ENCODE results near the gene PALM.
"Not testable (repeated sequence)": the region's sequence is repeated elsewhere in the genome, so short reads cannot be mapped to it uniquely, and the experiment has no call there.

Gene PALM

DNA sequence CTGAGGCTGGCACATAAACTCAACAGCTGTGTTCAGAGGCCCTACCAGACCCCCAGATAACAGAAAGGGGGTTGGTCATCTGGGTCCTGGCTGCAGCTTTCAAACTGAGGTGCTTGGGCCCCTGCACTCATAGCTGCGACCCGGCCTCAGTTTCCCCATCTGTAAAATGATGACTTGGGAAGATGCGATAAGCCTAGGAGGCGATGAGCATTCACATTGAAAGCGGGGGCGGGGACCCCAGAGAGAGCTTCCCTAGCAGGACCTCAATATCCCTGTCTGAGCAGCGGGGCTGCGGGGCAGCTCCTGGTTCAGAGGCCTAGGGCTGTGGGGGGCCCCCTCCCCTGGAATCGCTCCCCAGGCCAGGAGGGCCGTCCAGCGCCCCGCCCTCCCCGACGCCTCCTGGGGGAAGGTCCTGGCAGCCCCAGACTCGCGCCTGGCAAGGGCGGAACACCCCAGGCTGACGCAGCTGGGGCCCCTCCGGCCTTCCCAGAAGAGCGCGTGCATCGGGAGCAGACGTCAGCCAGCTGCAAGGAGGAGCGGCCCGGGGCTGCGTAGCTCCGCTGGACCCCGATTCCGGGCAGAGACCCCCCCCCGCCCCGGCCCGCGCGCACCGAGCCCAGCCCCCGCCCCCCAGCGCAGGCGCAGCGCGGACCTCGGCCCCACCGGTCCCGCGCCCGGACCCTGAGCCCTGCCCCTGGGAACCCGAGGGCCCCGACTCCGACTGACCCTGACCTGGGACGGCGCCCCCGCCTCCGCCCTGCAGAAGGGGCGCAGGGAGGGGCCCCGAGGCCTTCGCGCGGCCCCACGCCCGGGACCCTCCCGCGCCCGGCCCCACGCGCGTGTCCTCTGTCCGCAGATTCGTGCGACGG lies 29.1 kb upstream of the PALM start:
- no peak for FAIRE-seq

DNA sequence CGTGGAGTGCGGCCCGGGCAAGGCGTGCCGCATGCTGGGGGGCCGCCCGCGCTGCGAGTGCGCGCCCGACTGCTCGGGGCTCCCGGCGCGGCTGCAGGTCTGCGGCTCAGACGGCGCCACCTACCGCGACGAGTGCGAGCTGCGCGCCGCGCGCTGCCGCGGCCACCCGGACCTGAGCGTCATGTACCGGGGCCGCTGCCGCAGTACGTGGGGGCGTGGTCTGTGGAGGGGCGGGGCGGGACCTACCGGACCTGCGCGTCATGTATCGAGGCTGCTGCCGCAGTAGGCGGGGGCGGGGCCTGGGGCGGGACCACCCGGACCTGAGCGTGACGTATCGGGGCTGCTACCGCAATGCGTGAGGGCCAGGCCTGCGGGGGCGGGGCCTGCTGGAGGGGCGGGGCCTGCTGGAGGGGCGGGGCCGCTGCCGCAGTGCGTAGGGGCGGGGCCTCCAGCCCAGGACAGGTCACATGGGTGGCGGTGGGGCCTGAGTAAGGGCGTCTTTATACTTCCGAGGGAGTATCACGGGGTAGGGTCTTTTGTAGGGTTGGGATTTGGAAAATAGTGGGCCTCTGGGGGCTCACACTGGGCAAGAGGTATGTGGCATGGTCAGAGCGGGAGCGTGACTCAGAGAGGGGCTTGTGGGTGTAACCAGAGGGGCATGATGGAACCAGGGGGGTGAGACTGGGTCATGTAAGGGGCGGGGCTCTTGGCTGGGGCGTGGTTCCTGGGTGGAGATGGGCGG lies 28.3 kb upstream of the PALM start:
- FAIRE-seq: no peak

DNA sequence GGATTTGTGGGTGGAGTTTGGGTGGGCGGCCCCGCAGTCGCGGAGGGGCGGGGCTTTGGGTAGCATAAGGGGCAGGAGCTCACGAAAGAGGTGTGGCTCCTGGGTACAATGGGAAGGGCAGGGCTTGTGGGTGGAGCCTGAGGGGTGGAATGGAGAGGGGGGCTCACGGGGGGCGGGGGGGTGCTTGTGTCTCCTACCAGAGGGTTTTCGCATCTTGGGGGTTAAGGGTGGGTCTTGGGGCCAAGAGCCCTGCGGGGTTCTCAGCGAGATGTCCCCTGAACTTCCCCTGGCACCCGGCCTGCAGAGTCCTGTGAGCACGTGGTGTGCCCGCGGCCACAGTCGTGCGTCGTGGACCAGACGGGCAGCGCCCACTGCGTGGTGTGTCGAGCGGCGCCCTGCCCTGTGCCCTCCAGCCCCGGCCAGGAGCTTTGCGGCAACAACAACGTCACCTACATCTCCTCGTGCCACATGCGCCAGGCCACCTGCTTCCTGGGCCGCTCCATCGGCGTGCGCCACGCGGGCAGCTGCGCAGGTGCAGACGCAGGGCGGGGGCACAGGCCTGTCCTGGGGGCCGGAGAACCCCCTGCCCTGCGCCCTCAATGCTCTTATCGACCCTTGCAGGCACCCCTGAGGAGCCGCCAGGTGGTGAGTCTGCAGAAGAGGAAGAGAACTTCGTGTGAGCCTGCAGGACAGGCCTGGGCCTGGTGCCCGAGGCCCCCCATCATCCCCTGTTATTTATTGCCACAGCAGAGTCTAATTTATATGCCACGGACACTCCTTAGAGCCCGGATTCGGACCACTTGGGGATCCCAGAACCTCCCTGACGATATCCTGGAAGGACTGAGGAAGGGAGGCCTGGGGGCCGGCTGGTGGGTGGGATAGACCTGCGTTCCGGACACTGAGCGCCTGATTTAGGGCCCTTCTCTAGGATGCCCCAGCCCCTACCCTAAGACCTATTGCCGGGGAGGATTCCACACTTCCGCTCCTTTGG lies 27.4 kb upstream of the PALM start:
- FAIRE-seq: no peak

DNA sequence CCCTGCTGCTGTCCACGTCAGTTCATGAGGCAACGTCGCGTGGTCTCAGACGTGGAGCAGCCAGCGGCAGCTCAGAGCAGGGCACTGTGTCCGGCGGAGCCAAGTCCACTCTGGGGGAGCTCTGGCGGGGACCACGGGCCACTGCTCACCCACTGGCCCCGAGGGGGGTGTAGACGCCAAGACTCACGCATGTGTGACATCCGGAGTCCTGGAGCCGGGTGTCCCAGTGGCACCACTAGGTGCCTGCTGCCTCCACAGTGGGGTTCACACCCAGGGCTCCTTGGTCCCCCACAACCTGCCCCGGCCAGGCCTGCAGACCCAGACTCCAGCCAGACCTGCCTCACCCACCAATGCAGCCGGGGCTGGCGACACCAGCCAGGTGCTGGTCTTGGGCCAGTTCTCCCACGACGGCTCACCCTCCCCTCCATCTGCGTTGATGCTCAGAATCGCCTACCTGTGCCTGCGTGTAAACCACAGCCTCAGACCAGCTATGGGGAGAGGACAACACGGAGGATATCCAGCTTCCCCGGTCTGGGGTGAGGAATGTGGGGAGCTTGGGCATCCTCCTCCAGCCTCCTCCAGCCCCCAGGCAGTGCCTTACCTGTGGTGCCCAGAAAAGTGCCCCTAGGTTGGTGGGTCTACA lies 25.9 kb upstream of the PALM start:
- FAIRE-seq: no peak

DNA sequence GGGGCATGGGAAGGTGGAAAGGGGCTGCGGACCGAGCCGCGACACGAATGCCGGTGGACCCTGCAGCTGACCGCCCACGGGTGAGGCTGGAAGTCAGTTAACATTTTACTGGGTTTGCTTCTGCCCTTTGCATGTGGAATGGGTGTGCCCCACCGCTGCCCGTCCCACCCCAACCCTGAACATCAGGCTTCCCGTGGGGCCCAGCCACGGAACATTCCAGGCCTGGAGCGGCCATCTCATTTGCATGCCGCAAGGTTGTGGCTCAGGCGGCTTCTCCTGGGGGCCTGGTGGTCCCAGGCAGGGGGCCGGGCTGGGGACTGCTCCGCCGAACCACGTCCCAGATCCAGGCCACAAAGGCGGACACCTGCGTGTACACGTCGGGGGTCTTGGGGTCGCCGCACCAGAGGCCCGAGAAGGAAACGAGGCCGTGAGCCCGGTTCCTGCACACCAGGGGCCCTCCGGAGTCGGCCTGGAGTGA lies 23.2 kb upstream of the PALM start:
- FAIRE-seq: no peak

DNA sequence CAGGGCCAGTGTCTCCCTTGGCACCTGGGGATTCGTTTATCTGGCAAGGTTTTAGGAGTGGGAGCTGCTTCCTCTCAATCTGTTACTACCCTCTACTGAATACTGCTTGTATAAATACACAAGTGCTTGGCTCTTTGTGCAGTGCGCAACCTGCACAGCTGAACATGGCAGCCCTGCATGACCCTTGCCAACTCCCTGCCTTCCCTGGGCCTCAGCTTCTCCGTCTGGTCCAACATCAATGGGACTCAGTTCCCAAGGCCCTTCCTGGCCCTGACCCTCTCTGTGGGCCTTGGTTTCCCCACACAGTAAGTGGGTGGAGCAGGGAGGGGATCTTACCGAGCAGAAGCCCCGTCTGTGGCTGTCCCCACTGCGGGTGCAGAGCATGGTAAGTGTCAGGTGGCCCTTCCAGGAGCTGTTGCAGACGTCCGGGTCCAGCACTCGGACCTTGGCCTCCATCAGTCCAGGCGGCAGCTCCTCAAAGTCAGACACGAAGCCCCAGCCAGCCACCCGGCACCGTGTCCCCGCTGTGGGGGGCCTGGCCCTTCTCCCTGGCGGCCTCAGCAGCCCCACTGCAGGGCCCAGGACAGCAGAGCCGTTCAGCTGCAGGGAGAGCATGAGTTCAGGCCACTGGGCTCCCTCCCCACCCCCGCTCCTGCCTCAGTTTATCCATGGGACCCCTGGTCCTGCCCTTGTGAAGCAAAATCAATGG lies 22.0 kb upstream of the PALM start:
- FAIRE-seq: no peak

DNA sequence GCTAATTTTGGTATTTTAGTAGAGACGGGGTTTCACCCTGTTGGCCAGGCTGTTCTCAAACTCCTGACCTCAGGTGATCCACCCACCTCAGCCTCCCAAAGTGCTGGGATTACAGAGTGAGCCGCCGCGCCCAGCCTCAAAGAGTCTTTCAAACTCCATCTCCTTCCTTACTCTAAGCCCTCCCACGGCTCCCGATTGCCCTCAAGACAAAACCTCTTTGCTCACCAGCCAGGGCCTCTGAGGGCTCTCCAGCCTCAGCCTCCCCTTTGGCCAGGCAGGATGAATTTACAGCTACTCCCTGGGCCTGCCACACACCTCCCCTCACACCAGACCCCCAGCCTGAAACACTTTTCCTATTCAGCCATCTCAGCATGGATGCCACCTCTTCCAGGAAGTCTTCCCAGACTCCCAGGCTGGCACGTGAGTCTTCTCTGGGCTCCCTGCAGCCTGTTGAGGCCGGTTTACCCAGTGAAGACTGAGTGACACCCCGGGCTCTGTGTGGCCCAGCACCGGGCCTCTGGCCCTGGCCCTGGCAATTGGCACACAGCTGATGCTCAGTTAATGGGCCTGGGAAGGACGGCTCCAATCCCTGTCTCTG lies 21.1 kb upstream of the PALM start:
- no peak for FAIRE-seq

DNA sequence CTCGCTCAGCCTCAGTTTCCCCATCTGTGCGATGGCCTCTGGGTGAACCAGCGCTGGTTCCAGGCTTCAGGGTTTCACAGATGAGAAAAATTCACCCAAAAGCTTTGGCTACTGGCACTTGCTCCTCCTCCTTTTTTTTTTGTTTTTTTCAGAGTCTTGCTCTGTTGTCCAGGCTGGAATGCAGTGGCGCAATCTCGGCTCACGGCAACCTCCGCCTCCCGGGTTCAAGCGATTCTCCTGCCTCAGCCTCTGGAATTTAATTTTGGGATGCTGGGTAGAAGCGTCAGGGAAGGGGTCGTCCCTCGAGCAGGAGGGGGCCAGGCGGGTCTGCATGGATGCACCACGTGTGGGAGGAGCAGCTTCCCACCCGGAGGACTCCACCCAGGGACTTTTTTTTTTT lies 20.5 kb upstream of the PALM start:
- FAIRE-seq: no peak

DNA sequence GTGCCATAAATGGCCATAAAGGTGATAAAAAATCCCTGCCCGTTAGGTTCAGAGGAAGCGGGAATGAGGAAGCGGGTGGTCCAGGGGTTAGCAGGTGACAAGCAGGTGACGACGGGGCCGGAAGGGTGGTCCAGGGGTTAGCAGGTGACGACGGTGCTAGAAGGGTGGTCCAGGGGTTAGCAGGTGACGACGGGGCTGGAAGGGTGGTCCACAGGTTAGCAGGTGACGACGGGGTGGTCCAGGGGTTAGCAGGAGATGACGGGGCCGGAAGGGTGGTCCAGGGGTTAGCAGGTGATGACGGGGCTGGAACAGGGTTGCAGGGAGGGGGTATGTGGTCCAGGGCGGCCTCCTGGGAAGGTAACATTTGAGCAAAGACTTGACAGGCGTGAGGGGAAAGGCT lies 19.7 kb upstream of the PALM start:
- no peak for FAIRE-seq

DNA sequence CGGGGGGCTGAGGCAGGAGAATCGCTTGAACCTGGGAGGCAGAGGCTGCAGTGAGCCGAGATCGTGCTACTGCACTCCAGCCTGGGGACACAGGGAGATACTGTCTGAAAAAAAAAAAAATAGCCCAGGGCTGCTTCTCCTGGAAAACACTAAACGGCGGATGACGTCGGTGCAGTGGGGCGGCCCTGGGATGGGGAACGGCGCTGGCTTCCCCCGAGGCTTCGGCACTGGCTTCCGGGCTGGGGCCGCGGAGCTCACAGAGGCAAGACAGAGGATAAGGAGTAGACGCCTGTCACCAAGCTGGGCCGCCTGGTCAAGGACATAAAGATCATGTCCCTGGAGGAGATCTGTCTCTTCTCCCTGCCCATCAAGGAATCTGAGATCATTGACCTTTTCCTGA lies 18.5 kb upstream of the PALM start:
- FAIRE-seq: no peak

DNA sequence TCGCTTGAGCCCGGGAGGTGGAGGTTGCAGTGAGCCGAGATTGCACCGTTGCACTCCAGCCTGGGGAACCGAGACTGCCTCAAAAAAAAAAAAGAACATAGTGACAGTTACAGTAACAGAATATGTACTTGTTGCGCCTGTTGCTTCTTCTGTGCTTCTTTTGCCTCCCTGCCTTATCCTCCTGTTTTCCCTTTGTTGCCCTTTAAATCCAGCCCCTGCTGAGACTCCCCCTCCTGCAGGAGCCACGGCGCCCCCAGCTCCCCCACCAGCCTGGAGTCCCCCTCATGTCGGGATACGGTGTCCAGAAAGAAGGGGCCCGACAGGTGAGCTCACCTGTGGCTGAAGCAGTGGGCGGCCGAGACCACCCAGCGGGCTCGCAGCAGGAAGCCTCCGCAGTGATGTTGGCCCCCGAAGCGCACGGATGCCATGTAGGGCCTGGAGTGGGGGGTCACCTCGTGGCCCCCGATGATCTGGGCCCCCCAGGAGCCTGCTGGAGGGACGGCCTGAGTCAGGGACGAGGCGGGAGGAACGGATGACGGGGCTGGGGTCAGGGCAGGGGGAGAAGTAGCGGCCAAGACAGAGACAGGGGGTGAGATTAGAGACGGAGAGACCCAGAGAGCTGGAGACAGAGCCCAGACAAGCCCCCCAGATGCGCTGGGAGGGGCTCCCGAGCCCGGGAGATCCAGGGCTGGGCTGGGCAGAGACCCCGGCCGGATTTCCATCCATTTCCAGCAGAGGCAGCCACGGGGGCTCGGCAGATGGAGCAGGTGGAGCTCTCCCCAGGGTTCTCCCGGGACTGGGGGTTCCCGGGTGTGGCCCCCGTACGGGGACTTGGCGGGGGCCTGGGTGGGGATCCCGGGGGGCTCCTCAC lies 14.0 kb upstream of the PALM start:
- FAIRE-seq: no peak

DNA sequence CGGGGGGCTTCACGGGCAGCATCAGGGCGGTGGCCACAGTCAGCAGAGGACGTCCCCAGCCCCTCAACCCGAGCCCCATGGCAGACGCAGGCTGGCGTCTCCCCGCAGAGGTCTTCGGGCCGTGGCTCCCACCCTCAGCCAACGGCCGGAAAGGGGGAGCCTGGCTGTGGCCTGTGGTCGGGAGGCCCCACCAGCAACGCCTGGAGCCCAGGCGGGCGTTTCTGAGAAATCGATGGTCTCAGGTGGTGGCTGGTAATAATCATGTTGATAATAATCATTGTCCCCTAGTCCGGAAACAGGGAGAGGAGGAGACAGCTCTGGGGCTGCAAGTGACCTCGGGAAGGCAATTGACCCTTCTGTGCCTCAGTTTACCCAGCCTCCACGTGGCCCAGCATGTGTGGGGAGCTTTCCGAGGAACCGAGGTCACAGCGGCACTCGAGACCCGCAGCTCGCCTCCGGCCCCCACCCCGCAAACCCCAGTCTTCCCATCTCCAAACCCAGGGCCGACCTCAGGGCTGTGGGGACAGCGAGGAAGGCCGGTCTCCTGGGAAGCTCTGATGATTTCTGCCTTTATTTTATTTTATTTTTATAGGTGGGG lies 13.3 kb upstream of the PALM start, which contains the start of gene PRSS57:
TSS of gene PRSS57 (minus strand) at position 101 of the 598 bp plus-strand sequence. CDS start at position 79, 22 bp downstream.
- FAIRE-seq: no peak

DNA sequence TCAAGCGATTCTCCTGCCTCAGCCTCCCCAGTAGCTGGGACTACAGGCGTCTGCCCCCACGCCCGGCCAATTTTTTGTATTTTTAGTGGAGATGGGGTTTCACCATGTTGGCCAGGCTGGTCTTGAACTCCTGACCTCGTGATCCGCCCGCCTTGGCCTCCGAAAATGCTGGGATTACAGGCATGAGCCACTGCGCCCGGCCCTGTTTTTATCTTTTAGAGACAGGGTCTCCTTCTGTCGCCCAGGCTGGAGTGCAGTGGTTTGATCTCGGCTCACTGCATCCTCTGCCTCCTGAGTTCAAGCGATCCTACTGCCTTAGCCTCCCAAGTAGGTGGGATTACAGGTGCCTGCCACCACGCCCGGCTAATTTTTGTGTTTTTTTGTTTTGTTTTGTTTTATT lies 10.2 kb upstream of the PALM start:
- not testable (repeated sequence) for FAIRE-seq

DNA sequence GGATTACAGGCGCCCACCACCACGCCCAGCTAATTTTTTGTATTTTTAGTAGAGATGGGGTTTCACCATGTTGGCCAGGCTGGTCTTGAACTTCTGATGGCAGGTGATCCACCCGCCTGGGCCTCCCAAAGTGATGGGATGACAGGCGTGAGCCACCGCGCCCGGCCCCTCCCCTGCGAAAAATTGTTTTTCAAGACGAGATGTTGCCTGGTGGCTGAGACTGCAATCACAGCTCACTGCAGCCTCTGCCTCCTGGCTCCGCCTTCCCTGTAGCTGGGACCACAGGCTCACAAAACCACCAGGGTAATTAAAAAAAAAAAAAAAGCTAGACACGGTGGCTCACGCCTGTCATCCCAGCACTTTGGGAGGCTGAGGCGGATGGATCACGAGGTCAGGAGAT lies 8.8 kb upstream of the PALM start:
- FAIRE-seq: not testable (repeated sequence)

DNA sequence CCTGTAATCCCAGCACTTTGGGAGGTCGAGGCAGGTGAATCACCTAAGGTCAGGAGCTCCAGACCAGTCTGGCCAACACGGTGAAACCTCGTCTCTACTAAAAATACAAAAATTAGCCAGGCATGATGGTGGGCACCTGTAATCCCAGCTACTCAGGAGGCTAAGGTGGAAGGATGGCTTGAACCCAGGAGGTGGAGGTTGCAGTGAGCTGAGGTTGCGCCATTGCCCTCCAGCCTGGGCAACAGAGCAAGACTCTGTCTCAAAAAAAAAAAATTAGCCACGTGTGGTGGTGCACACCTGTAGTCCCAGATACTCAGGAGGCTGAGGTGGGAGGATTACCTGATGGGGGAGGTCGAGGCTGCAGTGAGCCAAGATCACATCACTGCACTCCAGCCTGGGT lies 5.9 kb upstream of the PALM start:
- not testable (repeated sequence) for FAIRE-seq

DNA sequence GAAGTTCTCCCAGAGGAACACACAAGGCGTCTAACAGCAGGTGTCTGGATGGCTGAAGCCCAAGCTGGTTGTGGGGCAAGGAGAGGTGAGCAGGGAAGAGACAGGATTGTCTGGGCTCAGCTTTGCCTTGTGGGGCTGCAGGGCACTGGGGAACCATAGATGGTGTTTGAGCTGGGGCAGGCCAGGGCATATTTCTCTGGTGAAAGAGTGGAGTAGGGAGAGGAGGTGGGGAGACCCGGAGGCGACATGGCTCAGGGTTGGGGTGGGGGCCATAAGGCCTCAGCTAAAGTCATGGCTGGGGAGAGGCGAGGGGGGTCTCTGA lies 5.4 kb upstream of the PALM start:
- no peak for FAIRE-seq

DNA sequence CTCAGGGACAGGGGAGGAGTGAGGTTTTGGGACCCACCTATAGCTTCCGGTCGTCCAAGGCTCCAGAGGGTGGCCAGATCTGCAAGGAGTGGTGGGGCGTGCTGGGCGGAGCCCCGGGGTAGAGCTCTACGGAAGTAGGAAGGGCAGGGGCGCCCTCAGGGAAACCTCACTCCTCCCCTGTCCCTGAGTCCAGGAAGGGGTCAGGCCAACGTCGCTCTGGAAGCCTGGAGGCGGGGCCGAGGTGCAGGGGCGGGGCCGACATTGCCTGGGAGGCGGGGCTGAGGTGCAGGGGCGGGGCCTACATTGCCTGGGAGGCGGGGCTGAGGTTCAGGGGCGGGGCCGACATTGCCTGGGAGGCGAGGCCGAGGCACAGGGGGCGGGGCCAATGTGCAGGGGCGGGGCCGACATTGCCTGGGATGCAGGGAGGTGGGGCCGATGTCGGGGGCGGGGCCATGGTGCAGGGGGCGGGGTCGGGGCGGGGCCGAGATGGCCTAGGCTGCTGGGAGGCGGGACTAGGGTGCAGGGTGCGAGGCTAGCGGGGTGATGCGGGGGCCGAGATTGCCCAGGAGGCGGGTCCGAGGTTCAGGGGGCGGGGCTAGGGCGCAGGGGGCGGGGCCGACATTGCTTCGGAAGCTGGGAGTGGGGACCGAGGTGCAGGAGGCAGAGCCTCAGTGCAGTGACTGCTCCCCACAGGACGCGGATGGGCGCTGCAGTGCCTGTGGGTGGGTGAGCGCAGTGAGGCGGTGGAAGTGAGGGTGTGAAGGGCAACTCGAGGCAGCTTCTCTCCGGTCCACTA lies 4.9 kb upstream of the PALM start:
- FAIRE-seq: no peak

DNA sequence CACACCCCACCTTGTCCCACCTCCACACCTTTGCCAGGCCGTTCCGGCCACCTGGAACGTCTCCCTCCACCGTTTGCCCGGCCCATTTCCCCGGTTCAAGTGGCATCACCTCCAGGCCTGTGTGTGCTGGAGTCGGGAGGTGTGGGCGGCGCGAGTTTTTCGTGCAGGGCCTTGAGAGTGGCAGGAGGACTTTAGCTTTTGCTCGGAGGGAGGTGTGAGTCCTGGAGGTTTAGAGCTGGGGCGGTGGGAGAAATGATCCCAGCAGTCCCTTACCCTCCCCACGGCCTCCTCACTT lies 4.3 kb upstream of the PALM start:
- FAIRE-seq: no peak

Data from endometrium (tissue), 2 donors.